HG03095 (cell line): ENCODE data around the gene TIMD4.
A peak's percentile ranks its signal among the peaks of the same experiment; 100 is the strongest.

Experiments
- ATAC-seq: cut with Tn5 transposase; IDR thresholded peaks from one replicate; pipeline ENCODE4 v1.9.1; 2021; ENCODE audit warnings: moderate library complexity; ENCODE audit not compliant: unreplicated experiment

TIMD4 gene

DNA sequence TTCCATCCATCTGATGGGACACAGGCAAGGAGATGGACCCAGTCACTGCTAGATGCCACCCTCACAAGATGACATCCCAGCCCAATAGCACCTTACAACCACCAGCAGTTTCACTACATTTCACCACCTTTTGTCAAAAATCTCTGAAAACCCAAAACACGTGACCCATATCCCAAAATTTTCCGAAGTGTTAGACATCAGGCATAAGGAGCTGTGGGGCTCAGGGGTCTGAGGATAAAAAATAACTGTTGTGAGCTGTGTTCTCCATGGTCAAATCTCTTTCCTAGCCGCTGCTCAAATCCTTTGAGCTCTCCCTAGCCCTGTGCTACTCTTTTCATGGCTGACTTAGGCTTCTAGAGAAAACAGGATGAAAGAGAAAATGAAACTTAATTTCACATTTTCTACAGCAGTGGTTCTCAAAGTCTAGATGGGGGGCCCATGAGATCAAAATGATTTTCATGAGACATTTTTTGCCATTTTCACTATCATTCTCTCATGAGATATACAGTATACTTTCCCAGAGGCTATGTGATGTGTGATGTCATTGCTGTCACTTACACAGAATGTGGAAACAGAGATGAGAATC lies 40.7 kb downstream of the TIMD4 start:
- peak; percentile 40 for ATAC-seq

DNA sequence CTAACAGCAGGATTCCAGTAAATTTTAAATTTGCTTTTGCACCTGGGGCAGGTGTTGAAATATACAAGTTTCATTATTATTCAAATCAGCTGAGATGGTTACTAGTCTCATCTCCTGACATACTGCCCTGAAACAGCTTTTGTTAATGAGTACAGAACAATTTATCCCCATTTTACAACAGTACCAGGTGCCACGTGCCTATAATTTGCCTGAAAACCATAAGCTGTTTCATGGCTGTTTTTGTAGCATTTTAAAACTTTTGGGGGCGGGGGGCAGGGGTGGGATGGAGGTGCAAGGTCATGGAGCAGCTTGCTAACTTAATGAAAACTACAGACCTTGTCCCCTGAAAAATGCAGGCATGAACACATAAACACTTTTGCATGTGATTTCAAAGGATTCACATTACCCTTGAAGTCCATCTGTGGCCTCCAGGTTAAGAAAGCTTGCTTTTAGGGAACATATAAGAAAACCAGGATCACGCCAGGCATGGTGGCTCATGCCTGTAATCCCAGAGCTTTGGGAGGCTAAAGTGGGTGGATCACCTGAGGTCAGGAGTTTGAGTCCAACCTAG lies 42.1 kb downstream of the TIMD4 start:
- peak; percentile 48 for ATAC-seq

DNA sequence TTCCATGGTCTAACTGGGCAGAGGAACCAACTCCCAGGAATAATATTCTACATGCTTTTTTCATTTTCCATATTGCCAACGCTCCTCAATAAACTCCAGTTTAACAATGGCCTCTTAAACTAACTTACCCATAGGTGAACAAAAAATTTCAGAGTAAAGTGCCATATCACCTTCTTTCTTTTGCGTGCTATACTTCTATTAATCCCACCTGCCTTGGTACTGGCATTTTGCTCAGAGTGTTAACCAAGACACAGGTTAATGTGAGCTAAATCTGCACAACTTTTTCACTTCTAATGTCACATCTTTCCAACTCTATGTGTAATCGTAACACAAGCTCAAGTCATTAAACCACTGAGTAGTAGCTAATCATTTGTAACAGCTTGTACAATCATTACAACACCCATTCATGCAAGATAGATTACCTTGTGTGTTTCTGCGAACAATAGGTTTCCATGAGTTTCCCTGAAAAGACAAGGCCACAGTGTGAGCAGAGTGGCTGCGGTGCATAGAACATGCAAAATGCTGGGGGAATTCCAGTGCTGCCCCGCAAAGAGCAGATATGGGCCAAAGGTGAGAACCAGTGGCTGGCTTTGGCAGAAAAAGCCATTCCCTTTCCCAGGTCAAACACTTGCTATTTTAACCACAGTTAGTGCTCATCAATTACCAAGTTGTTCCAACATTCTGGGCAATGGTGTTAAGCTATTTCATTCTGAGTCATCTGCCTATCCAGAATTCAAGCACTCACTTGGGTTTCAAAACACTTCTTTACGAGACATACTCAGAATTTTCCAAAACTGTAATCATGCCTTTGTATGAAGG lies 42.8 kb downstream of the TIMD4 start:
- peak; percentile 37 for ATAC-seq

DNA sequence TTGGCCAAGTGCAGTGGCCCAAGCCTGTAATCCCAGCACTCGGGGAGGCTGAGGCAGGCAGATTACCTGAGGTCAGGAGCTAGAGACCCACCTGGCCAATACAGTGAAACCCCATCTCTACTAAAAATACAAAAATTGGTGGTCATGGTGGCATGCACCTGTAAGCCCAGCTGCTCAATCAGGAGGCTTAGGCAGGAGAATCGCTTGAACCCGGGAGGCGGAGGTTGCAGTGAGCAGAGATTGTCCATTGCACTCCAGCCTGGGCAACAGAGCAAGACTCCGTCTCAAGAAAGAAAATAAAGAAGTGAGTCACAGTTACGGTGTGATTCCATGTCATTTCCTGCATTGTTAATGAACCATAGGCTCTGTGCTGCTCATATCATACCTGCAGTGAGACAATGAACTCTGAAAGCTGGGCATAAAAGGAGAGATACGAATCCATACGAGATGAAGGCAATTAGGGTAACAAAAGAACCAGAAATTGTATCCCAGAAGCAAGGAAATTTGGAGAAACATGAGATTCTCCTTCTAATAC lies 44.6 kb downstream of the TIMD4 start:
- no peak for ATAC-seq

DNA sequence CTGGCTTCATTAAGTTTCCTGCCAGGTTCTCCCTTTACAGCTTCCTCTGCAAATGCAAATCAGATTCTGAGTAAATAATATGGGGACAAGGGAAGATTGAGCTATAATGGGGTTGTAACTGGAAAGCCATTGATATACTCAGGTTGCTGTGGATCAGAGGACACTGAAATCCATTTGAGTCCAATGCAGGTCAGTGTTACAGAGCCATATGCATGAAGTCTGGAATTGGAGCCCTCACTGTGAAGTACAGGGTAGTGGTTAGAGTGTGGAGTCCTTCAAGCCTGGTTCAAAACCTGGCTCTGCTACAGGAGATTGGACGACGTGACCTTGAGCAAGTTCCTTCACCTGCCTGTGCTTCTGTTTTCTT lies 48.7 kb downstream of the TIMD4 start:
- ATAC-seq = peak; percentile 4

DNA sequence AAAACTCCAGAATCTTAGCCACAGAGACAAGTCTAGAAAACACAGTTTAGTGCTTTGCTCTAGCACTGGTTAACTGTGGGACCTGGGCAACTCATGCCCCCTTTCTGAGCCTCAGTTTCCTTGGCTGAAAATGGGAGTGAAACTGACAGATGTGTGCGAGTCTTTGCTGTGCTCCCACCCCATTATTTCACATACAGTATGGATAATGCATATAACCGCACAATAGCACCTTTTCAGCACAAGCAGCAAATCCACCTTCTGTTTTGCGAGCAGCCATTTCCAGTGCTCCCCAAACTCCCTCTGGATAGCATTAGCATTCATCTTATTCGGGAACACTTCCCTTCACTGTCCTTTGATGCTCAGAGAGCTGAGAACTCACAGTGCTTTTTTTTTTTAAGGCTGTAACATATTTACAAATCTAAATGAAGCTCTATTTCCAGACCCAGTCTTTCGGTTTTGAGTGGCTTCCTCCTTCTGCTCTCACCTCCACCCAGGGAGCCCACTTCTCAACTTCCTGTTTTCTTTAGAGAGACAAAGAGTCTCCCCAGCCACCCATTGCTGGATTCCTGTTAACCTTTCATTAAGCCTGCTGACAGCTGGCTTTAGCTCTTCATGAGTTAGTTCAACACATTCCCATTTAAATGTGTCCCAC lies 49.2 kb downstream of the TIMD4 start:
- peak; percentile 90 for ATAC-seq

DNA sequence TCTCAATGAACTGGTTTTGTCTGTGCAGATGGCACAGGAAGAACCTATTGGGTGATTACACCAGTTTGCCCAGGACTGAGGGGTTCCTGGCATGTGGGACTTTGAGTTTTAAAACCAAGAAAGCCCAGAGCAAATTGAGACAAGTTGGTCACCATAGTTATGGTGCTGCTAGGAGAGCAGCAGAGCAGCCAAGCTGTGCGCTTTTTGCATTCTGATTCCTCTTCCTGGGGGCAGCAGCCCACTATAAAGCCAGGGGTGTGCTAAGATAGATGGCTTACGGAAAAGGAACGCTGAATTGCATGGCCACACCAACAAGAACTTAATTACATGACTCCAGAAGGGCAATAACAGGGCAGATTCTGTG lies 49.7 kb downstream of the TIMD4 start:
- ATAC-seq = no peak

DNA sequence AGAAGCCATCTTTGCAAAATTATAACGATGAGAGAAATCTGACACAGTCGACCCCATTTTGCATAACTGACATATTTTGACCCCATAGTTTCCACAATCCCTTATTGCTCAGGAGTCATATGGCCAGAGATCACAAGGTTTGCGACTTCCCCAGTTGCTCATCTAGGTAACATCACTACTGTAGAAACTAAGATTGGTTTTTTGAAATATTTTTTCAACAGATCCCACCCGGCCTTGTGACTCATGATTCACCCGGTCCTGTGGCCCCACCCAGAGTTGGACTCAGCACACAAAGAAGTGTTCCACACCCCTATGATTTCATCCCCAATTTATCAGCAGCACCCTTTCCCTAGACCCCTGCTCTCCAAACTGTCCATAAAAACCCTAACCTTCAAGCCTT lies 50.2 kb downstream of the TIMD4 start:
- ATAC-seq = no peak

DNA sequence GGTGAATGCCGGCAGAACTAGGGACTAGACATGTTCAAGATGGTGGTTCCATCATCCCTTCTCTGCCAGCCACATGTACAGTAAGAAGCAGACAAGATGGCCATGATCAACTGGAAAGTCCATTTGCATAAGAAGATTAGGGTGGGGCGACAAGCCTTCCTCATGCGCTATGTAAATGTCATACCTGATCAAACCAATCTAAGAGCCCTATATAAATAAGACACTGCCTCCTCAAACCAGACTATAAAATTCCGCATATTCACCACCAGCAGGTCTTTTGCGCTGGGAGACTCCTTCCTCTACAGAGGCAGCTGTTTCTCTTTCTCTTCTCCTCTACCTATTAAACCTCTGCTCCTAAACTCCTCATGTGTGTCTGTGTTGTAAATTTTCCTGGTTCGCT lies 53.8 kb downstream of the TIMD4 start:
- ATAC-seq = no peak

DNA sequence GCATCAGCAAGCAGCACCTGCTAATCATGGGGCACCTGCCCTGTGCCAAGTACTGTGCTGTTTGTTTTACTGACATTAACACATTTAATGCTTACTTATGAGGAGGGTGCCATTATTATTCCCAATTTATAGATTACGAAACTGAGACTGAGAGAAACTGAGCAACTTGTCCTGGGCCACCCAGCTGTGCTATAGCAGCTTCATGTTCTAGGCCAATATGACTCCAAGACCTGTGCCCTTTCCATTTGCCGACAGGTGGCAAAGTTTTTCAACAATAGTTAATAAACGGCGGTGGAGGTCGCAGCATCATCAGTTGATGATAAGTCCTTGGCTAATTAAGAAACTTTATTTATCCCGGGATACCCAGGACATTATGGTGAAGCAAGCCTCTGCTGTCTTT lies 55.4 kb downstream of the TIMD4 start:
- ATAC-seq = no peak

DNA sequence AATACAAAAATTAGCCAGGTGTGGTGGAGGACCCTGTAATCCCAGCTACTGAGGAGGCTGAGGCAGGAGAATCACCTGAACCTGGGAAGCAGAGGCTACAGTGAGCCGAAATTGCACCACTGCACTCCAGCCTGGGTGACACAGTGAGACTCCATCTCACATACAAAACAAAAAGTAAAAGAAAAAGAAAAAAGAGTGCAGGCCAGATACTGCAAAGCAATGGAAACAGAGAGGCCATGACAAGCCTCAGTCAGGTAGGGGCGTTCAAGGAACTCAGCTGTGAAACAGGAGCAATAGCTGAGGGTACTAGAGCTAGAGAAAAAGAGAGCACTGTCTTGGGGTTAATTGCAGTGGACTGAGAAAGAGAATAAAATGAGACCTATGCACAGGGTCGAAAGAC lies 56.2 kb downstream of the TIMD4 start:
- no peak for ATAC-seq

DNA sequence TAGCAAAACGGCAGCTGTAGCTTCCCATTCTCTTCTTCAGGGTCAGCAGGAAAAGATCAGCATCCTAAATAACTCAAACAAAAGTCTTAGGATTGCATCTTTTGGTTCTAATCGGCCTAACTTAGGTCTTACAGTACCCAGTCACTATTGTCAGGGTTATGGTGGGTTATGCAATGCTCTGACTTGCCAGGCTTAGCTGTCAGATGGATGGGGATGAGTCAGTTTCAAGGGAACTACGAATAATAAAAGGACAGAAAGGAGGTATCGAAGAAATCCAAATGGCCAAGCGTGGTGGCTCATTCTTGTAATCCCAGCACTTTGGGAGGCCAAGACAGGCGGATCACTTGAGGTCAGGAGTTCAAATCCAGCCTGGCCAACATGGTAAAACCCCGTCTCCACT lies 66.5 kb downstream of the TIMD4 start:
- ATAC-seq = no peak

DNA sequence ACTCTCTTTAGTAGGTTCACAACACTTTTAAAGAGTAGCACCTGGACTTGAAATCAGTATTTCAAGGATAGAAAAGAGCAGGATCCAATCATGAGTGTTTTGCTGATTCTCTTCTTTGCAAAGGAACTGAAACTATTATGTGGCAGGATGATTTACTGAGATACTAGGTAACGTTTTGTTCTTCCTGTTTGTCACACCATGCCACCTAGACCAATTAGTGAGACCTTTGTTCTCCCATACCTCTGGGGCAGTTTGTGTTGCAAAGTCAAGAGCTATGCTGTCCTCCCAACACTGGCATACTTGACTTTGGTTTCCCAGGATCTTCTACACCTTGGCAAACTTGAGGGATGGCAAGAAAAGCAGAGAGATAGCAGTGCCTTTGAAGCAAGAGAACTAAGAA lies 69.5 kb downstream of the TIMD4 start:
- ATAC-seq = no peak

DNA sequence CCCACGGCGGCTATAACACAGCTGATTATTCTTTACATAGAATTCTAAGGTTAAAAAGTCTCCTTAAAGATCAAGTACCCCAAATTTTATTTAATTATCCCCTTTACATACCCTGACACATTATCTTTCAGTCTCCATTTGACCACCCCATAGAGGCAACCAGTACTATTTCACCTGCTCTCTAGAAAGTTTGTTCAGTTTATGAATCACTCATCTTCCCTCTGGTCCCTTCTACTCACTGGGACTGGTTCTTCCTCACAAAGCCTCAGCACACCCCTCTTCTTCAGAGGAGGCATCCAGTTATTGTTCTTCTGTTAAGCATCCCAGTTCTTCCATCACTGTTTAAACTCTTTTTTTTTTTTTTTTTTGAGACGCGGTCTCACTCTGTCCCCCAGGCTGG lies 70.2 kb downstream of the TIMD4 start:
- ATAC-seq = no peak

DNA sequence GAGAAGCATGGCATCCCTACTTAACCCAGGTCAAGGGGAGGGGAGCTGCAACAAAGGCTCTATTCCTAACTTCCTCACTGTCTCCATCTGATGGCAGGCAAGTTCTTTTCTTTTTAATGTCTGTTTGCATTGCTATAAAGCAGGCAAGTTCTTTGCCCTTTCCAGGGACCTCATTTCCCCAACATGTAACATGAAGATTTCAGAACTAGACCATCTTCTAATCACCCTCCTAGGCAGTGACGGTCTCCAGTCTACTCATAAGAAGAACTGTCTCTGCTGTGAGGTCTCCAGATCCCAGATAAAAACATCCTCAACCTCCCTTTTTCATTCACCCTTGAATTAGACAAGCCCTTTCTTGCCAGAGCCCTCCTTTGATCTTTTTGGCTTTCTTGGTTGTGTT lies 70.8 kb downstream of the TIMD4 start:
- ATAC-seq = no peak

DNA sequence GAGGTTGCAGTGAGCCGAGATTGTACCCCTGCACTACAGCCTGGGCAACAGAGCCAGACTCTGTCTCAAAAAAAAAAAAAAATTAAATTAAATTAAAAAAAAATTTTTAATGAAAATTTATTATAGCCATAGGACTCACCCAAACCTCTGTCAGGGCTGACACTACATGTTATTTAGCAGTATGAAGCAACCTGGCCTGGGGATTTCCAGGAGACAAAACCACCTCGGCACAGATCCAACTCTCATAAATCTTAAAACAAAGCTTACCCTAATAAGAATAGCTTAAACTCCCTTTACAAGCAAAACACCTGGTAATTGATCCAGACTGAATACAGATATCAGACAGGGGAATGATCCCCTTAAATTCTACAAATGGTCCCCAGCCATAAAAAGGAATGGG lies 74.5 kb downstream of the TIMD4 start:
- no peak for ATAC-seq

DNA sequence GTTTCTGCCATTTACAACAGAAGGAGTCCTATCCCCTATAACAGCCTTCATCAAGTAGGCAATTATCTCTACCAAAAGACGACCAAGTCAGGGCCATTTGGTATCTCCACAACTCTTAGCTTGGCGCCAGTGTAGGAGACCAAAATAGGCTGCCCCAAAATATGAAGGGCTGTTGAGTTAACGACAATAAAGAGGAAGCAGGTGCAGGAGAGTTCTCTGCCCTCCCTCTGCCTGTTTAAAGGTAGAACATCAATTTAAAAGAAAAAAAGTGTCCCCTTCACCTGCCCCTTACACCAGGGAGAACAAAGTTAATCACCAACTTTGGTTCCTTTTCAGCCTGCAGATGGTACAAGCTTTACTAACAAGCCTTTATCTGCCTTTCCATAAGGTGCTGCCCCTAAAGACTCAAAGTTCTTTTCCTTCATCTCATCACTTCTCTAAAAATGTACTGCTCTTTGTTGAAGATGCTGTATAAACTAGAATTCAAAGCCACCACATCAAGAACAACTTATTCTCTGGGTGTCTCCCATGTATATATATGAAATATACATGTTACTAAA lies 79.6 kb downstream of the TIMD4 start:
- ATAC-seq = no peak

DNA sequence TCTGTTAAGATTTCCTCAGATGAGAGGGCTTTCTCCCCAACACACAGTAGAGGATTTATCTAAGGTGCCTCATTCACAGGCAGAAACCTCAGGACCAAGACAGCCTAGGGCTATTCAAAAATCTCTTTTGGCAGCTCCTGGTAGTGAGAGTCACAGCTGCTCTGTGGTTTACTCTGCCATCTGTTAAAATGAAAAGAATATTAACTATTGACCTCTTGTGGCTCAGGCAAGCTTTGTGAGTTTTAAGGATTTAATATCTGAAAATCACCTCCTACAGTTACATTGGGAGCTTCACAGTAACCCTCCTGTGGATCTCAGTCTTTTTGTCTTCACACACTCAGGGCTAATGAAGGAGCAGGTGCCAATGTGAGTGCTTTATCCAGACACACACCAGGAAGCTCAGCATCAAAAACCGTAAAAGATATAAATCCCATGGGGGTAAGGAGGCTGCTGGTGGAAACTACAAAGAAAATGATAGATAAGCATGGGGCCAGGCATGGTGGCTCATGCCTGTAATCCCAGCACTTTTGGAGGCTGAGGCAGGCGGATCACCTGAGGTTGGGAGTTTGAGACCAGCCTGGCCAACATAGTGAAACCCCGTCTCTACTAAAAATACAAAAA lies 83.3 kb downstream of the TIMD4 start:
- ATAC-seq = peak; percentile 83

DNA sequence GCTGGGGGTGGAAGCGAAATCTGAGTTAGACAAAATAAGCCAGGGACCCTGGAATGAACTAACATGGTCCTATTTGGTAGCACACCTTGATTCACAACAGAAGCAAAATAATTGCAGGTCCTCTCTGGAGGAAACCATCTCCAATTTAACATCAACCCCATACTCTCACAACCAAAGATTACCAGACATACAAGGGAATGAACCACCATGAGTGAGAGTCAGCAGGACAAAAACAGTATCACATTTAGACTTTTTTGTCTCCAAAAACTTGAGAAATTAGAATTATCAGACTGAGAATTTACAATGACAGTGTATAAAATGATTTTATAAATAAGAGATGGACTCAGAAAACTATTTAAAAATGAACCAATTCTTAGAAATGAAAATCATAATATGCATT lies 91.8 kb downstream of the TIMD4 start:
- no peak for ATAC-seq

DNA sequence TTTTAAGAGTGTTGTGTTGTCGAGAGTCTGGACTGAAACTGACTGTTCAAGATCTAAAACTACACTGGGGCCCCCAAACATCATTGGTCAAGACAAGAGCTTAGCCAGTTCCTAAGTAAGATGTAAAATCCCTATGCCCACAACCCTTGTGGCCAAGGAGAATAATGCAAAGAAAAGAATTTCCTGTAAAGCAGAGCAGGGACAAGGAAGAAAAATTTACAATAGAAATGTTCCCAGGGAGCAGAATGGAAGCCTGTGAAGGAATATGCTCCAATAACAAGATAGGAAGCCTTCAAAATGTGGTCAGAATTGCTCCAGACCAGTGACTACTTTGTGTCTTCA lies 92.6 kb downstream of the TIMD4 start:
- ATAC-seq = no peak
